ENCODE data around the gene RGS9BP.
"Not testable (repeated sequence)": the region's sequence is repeated elsewhere in the genome, so short reads cannot be mapped to it uniquely, and the experiment has no call there.

RGS9BP gene

GRCh38 chr19:32671883-32672593 is 3.6 kb upstream of the RGS9BP start:
- DNase-seq (ENCODE audit: low read depth), result no peak

- no peak for DNase-seq (ENCODE audit: low read depth)
Observed at GRCh38 chr19:32672841-32673240, 2.8 kb upstream of the RGS9BP start.

- no peak for DNase-seq (ENCODE audit: low read depth)
Observed at GRCh38 chr19:32673573-32673972, 2.1 kb upstream of the RGS9BP start.

GRCh38 chr19:32674153-32674930 is 1.3 kb upstream of the RGS9BP start:
- DNase-seq (ENCODE audit: low read depth), result no peak

- peak; percentile 95 for DNase-seq (ENCODE audit: low read depth)
Observed at GRCh38 chr19:32674931-32675719, 523 bp upstream of the RGS9BP start, which contains the start of gene ANKRD27. Gene ANKRD27, minus strand, starts transcription at chr19:32675180. Its CDS starts 16,165 bp downstream, at chr19:32659015.

GRCh38 chr19:32676186-32676894 is 692 bp downstream of the RGS9BP start:
- no peak for DNase-seq (ENCODE audit: low read depth)

- no peak for DNase-seq (ENCODE audit: low read depth)
Observed at GRCh38 chr19:32676895-32677359, 1.3 kb downstream of the RGS9BP start.

- no peak for DNase-seq (ENCODE audit: low read depth)
Observed at GRCh38 chr19:32677657-32678056, 2.0 kb downstream of the RGS9BP start.

GRCh38 chr19:32680986-32681385 is 5.3 kb downstream of the RGS9BP start:
- DNase-seq (ENCODE audit: low read depth), result no peak

- DNase-seq (ENCODE audit: low read depth), result no peak
Observed at GRCh38 chr19:32682317-32682716, 6.7 kb downstream of the RGS9BP start.

- DNase-seq (ENCODE audit: low read depth), result no peak
Observed at GRCh38 chr19:32686847-32687475, 11.3 kb downstream of the RGS9BP start.

GRCh38 chr19:32687681-32688080 is 12.0 kb downstream of the RGS9BP start:
- DNase-seq (ENCODE audit: low read depth), result no peak

- DNase-seq (ENCODE audit: low read depth), result no peak
Observed at GRCh38 chr19:32688311-32688710, 12.7 kb downstream of the RGS9BP start.

- peak; percentile 60 for DNase-seq (ENCODE audit: low read depth)
Observed at GRCh38 chr19:32691291-32691951, 15.8 kb downstream of the RGS9BP start, which contains the start of gene NUDT19. Gene NUDT19, plus strand, starts transcription at chr19:32691821. Its CDS starts 140 bp downstream, at chr19:32691961.

GRCh38 chr19:32691952-32692726 is 16.5 kb downstream of the RGS9BP start:
- peak; percentile 38 for DNase-seq (ENCODE audit: low read depth)

GRCh38 chr19:32692727-32693061 is 17.0 kb downstream of the RGS9BP start:
- DNase-seq (ENCODE audit: low read depth), result no peak

- DNase-seq (ENCODE audit: low read depth), result not testable (repeated sequence)
Observed at GRCh38 chr19:32693151-32694108, 17.8 kb downstream of the RGS9BP start.

- DNase-seq (ENCODE audit: low read depth), result not testable (repeated sequence)
Observed at GRCh38 chr19:32694316-32694715, 18.7 kb downstream of the RGS9BP start.

- not testable (repeated sequence) for DNase-seq (ENCODE audit: low read depth)
Observed at GRCh38 chr19:32694851-32695250, 19.2 kb downstream of the RGS9BP start.
